Measurements from ENCODE around the gene REEP5. TPM values are rescaled to one million over a fixed set of nuclear protein-coding genes. Genes with fewer than 3 reads are reported as not detected.

Gene REEP5
- total RNA-seq, 4 donors from 2014 or later: 65.7 to 91.6 (median 79.0) TPM

DNA sequence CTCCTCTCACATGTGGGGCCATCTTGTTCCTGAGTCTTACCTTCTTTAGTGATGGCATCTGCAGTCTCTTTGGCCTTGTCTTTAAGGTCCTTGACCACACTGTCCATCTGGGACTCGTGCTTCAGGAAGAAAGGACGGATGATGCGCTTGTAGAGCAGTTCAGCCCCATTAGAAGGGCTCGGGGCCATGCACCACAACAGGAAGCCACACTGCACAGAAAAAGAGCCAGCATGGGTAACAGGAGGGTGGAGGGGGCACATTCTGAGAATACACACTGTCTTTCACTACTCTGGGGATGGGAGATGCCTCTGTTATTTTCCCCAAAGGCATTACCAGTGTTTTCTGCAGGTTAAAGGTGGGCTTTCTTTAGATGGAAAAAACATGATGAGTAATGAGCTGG, 35.1 kb downstream of the REEP5 start:
- no peaks in the 10 kb centered on the region for H3K4me1 ChIP-seq
- DNase-seq (ENCODE audit: low spot score in 2 of 2): no peak
- H3K9me3 ChIP-seq: no peaks in the 10 kb centered on the region
- H3K4me3 ChIP-seq: no peak overlapping the region
- WGBS: 91% methylated on average over 4 of the region's 4 CpGs
- TF ChIP-seq POLR2AphosphoS5 (IDR thresholded peaks at IDR 0.05): no peak
- TF ChIP-seq, protein P1, sequence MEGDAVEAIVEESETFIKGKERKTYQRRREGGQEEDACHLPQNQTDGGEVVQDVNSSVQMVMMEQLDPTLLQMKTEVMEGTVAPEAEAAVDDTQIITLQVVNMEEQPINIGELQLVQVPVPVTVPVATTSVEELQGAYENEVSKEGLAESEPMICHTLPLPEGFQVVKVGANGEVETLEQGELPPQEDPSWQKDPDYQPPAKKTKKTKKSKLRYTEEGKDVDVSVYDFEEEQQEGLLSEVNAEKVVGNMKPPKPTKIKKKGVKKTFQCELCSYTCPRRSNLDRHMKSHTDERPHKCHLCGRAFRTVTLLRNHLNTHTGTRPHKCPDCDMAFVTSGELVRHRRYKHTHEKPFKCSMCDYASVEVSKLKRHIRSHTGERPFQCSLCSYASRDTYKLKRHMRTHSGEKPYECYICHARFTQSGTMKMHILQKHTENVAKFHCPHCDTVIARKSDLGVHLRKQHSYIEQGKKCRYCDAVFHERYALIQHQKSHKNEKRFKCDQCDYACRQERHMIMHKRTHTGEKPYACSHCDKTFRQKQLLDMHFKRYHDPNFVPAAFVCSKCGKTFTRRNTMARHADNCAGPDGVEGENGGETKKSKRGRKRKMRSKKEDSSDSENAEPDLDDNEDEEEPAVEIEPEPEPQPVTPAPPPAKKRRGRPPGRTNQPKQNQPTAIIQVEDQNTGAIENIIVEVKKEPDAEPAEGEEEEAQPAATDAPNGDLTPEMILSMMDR (IDR thresholded peaks at IDR 0.05): no peak
- TF ChIP-seq POLR2A (IDR thresholded peaks at IDR 0.05): no peak
- TF ChIP-seq EP300 (IDR thresholded peaks at IDR 0.05): no peak
- H3K27me3 ChIP-seq: no peaks in the 10 kb centered on the region
- peaks cover 67% of the 10 kb centered on the region for H3K36me3 ChIP-seq
- H3K27ac ChIP-seq: no peak overlapping the region

DNA sequence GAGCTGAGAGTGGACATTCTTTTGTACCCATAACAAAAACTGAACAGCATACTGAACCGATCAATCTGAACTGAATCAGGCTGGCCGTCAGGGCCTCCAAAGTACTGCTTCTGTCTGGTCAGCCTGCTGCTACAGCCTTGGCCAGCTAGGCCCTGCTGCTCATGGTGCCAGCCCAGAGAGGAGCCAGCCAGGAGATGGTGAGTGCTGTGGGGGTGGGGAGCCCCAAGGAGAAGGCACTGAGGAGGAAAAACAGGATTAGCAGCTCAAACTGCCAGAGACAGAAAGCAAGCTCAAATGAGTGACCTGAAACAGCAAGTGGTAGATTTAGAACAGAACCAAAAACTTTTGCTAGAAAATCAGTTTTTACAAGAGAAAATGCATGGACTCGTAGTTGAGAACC, 37.0 kb downstream of the REEP5 start:
- Histone ChIP-seq H3K9me3 (no peaks in the 10 kb centered on the region), H3K4me3 (no peak overlapping the region), H3K27ac (no peak overlapping the region), H3K4me1 (no peaks in the 10 kb centered on the region), H3K27me3 (no peaks in the 10 kb centered on the region), H3K36me3 (peaks cover 74% of the 10 kb centered on the region)
- WGBS: 82% methylated on average over 3 of the region's 3 CpGs
- no peak for DNase-seq (ENCODE audit: low spot score in 2 of 2)
- TF ChIP-seq EP300 (IDR thresholded peaks at IDR 0.05): no peak

DNA sequence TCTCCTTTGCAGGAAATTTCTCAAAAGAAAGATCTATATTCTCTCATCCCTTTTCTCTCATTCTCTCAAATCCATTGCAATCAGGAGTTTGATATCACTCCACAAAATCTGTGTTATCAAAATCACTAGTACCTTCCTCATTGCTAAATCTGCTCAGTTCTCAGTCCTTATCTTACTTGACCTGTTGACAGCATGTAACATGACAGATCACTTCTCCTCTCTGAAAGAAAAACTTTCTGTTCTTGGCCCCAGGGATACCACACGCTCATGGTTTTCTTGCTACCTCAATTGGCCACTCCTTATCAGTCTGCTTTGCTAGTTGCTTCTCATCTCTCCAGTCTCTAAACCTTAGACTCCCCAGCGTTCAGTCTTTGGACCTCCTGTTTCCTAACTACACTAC, 38.8 kb downstream of the REEP5 start:
- Histone ChIP-seq H3K36me3 (peaks cover 83% of the 10 kb centered on the region), H3K9me3 (no peaks in the 10 kb centered on the region), H3K4me1 (peaks cover 7% of the 10 kb centered on the region), H3K4me3 (no peak overlapping the region), H3K27me3 (no peaks in the 10 kb centered on the region), H3K27ac (no peak overlapping the region)
- TF ChIP-seq POLR2A (IDR thresholded peaks at IDR 0.05) (no peak), POLR2AphosphoS5 (IDR thresholded peaks at IDR 0.05) (no peak), EP300 (IDR thresholded peaks at IDR 0.05) (no peak)
- TF ChIP-seq, protein P1 (IDR thresholded peaks at IDR 0.05): no peak
- 94% methylated on average over 2 of the region's 2 CpGs for WGBS
- DNase-seq (ENCODE audit: low spot score in 2 of 2): no peak

DNA sequence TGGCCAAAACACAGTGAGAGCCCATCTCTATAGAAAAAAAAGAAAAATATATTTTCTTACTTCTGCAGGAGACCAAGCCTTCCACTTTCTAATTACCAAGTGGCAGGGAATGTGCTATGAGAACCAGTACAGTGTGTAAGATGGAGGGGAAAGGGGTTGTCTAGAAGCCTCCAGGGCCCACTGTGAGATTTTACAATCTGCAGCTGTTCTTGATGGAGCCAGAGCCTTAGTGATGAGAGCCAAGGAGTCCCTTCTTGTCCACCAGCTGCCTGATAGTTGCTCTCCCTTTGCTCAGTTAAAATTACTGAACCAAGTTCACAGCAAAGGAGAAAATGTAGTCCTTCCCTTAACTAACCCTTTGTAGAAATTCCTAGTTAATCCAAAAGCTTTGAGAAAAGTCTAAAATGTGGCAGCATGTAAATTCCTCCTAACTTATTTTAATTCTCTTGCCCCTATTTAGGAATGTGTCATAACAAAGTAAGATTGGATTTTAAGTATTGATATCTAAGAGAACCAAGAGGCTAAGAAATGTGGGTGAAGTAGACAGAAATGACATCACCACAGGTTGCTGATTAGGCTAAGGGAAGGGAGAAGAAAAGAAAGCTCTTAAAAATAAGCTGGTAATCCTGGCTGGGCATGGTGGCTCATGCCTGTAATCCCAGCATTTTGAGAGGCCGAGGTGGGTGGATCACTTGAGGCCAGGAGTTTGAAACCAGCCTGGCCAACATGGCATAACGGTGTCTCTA, 41.6 kb downstream of the REEP5 start:
- no peaks in the 10 kb centered on the region for H3K9me3 ChIP-seq
- WGBS: 92% methylated on average over 2 of the region's 2 CpGs
- peaks cover 77% of the 10 kb centered on the region for H3K36me3 ChIP-seq
- no peak overlapping the region for H3K4me3 ChIP-seq
- H3K4me1 ChIP-seq: peaks cover 17% of the 10 kb centered on the region
- no peak for DNase-seq (ENCODE audit: low spot score in 2 of 2)
- no peak for TF ChIP-seq POLR2AphosphoS5 (IDR thresholded peaks at IDR 0.05)
- no peak for TF ChIP-seq EP300 (IDR thresholded peaks at IDR 0.05)
- TF ChIP-seq POLR2A (IDR thresholded peaks at IDR 0.05): no peak
- TF ChIP-seq, protein P1 (IDR thresholded peaks at IDR 0.05): no peak
- H3K27me3 ChIP-seq: no peaks in the 10 kb centered on the region
- no peak overlapping the region for H3K27ac ChIP-seq

DNA sequence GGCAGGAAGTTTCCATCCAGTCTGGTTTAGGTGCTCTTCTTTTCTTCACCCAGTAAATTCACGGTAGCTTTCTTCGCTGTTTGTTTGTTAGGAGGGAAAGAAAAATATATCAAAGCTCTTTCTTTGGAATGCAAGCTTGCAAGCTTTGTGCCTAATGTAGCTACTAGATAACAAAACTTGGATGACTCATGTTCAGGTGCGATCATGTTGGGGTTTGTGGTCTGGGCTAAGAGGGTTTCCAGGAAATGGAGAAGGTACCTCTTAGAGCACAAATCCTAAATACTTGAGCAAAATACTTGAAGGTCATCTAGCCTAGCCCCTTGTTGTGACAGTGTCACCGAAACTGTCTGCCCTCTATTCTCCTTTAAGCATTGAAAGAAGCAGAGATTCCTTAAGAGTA, 43.3 kb downstream of the REEP5 start:
- no peak overlapping the region for H3K4me3 ChIP-seq
- DNase-seq (ENCODE audit: low spot score in 2 of 2): no peak
- no peak for TF ChIP-seq EP300 (IDR thresholded peaks at IDR 0.05)
- TF ChIP-seq POLR2AphosphoS5 (IDR thresholded peaks at IDR 0.05): no peak
- TF ChIP-seq, protein P1 (IDR thresholded peaks at IDR 0.05): no peak
- TF ChIP-seq POLR2A (IDR thresholded peaks at IDR 0.05): no peak
- no peaks in the 10 kb centered on the region for H3K27me3 ChIP-seq
- H3K9me3 ChIP-seq: no peaks in the 10 kb centered on the region
- 55% methylated on average over 4 of the region's 4 CpGs for WGBS
- H3K27ac ChIP-seq: no peak overlapping the region
- H3K36me3 ChIP-seq: peaks cover 63% of the 10 kb centered on the region
- H3K4me1 ChIP-seq: peaks cover 17% of the 10 kb centered on the region
